BLaER1 treated with 17β-estradiol and CSF1 and Interleukin-3, amounts not matched to agents 10 nM and 100 nM (cell line): ENCODE measurements around the gene MAN1A1.
"Not testable (repeated sequence)": the region's sequence is repeated elsewhere in the genome, so short reads cannot be mapped to it uniquely, and the experiment has no call there.

Source experiments
- H3K27ac ChIP-seq, 11 experiments: shearing (Covaris generic); formaldehyde crosslinking; 2 replicates each; pipeline ENCODE4 v1.8.1; 2022
- H3K27me3 ChIP-seq, 11 experiments: shearing (Covaris generic); formaldehyde crosslinking; 2 replicates each; pipeline ENCODE4 v1.8.1; 2022
- H3K36me3 ChIP-seq, 11 experiments: shearing (Covaris generic); formaldehyde crosslinking; 2 replicates each; pipeline ENCODE4 v1.8.1; 2022
- H3K4me1 ChIP-seq, 10 experiments: shearing (Covaris generic); formaldehyde crosslinking; 2 replicates each; pipeline ENCODE4 v1.8.1; 2022
- H3K4me2 ChIP-seq, 11 experiments: shearing (Covaris generic); formaldehyde crosslinking; 2 replicates each; pipeline ENCODE4 v1.8.1; 2022
- H3K4me3 ChIP-seq, 10 experiments: shearing (Covaris generic); formaldehyde crosslinking; 2 replicates each; pipeline ENCODE4 v1.8.1; 2022
- H3K9ac ChIP-seq, 11 experiments: shearing (Covaris generic); formaldehyde crosslinking; 2 replicates each; pipeline ENCODE4 v1.8.1; 2022
- H3K9me3 ChIP-seq, 11 experiments: shearing (Covaris generic); formaldehyde crosslinking; replicated peaks in 1 of 11; 2 replicates each; pipeline ENCODE4 v1.8.1; 2022
- H4K20me1 ChIP-seq, 11 experiments: shearing (Covaris generic); formaldehyde crosslinking; 2 replicates each; pipeline ENCODE4 v1.8.1; 2022
- Cebpa-rat ChIP-seq, 11 experiments: shearing (Covaris generic); IDR thresholded peaks; 2 replicates each; pipeline ENCODE4 v1.8.1; 2022

The MAN1A1 gene

GRCh38 chr6:119349361-119350201, at the start of gene MAN1A1:
TSS of gene MAN1A1 (minus strand) at chr6:119349761. CDS start at chr6:119349065, 696 bp downstream.
- Histone ChIP-seq H3K27ac (peak within 1 kb of the TSS; percentile 74 to 93 (median 80)), H3K4me2 (peak within 1 kb of the TSS; percentile 93 to 100 (median 99)), H3K9me3 (no peaks in the 10 kb centered on the region), H3K4me3 (peak within 1 kb of the TSS; percentile 74 to 85 (median 82)), H3K36me3 (no peaks in the 10 kb centered on the region), H3K9ac (peak within 1 kb of the TSS; percentile 80 to 96 (median 86)), H4K20me1 (peaks cover 0 to 44% (median 24%) of the 10 kb centered on the region in 11 experiments; a peak in 14 of 22 replicates), H3K27me3 (peaks cover 62 to 86% (median 71%) of the 10 kb centered on the region in 11 experiments), H3K4me1 (peaks cover 18 to 37% (median 27%) of the 10 kb centered on the region in 10 experiments)
- no peak for TF ChIP-seq Cebpa-rat (IDR thresholded peaks at IDR 0.05)

DNA sequence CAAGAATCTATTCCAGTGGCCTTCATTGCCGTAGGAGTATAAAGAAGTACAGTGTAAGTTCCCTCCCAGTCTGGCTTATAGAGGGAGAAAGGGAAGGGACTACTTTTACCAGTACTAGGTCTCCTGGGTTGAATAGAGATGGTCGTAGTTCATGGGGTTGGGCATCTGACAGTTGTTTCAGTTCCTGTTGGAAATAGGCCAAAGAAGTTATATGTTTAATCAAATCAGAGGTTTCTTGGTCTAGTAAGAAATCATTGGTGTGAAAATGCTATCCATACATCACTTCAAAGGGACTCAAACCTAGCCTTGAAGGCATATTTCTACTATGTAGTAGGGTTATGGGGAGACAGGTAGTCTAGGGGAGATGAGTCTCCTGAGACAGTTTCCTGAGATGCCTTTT, 45.6 kb upstream of the MAN1A1 start:
- Histone ChIP-seq H3K27me3 (no peaks in the 10 kb centered on the region), H3K4me3 (no peak overlapping the region), H3K27ac (no peak overlapping the region), H3K36me3 (no peaks in the 10 kb centered on the region), H4K20me1 (no peaks in the 10 kb centered on the region), H3K4me1 (peaks cover 0 to 30% (median 19%) of the 10 kb centered on the region in 10 experiments; a peak in 13 of 20 replicates), H3K9ac (no peak overlapping the region), H3K4me2 (peak overlapping the region in 9 of 11 experiments; percentile 20 to 68 (median 45); a peak in 14 of 22 replicates), H3K9me3 (peaks cover 7 to 30% (median 23%) of the 10 kb centered on the region in 11 experiments; a peak in 21 of 22 replicates)
- no peak for TF ChIP-seq Cebpa-rat (IDR thresholded peaks at IDR 0.05)

- Histone ChIP-seq H3K4me2 (no peak overlapping the region), H3K4me3 (no peak overlapping the region), H3K9me3 (peaks cover 3 to 17% (median 10%) of the 10 kb centered on the region in 11 experiments; a peak in 17 of 22 replicates), H4K20me1 (no peaks in the 10 kb centered on the region), H3K27ac (no peak overlapping the region), H3K27me3 (no peaks in the 10 kb centered on the region), H3K9ac (no peak overlapping the region), H3K4me1 (peaks cover 0 to 17% (median 12%) of the 10 kb centered on the region in 10 experiments; a peak in 13 of 20 replicates), H3K36me3 (0 out of 22 replicates have a peak, but pooled peaks cover 0 to 4% (median 0%) of the 10 kb centered on the region in 11 experiments)
- no peak for TF ChIP-seq Cebpa-rat (IDR thresholded peaks at IDR 0.05)
These were observed 40.8 kb upstream of the MAN1A1 start for GRCh38 chr6:119390247-119390793.

- Histone ChIP-seq H3K9ac (no peak overlapping the region), H3K27me3 (no peaks in the 10 kb centered on the region), H4K20me1 (no peaks in the 10 kb centered on the region), H3K4me2 (no peak overlapping the region), H3K36me3 (0 out of 22 replicates have a peak, but pooled peaks cover 0 to 4% (median 0%) of the 10 kb centered on the region in 11 experiments), H3K4me3 (no peak overlapping the region), H3K9me3 (peaks cover 9 to 35% (median 15%) of the 10 kb centered on the region in 11 experiments; a peak in 19 of 22 replicates), H3K27ac (no peak overlapping the region), H3K4me1 (no peaks in the 10 kb centered on the region)
- no peak for TF ChIP-seq Cebpa-rat (IDR thresholded peaks at IDR 0.05)
These were observed 36.4 kb upstream of the MAN1A1 start for GRCh38 chr6:119385994-119386393.

GRCh38 chr6:119384444-119384843, 34.9 kb upstream of the MAN1A1 start:
- H4K20me1 ChIP-seq, result no peaks in the 10 kb centered on the region
- H3K27me3 ChIP-seq, result no peaks in the 10 kb centered on the region
- H3K27ac ChIP-seq, result no peak overlapping the region
- TF ChIP-seq Cebpa-rat (IDR thresholded peaks at IDR 0.05), result no peak
- no peak overlapping the region for H3K4me3 ChIP-seq
- H3K4me1 ChIP-seq, result no peaks in the 10 kb centered on the region
- H3K36me3 ChIP-seq, result 0 out of 22 replicates have a peak, but pooled peaks cover 0 to 4% (median 0%) of the 10 kb centered on the region in 11 experiments
- no peak overlapping the region for H3K4me2 ChIP-seq
- no peak overlapping the region for H3K9ac ChIP-seq
- peaks cover 16 to 50% (median 23%) of the 10 kb centered on the region in 11 experiments for H3K9me3 ChIP-seq

DNA sequence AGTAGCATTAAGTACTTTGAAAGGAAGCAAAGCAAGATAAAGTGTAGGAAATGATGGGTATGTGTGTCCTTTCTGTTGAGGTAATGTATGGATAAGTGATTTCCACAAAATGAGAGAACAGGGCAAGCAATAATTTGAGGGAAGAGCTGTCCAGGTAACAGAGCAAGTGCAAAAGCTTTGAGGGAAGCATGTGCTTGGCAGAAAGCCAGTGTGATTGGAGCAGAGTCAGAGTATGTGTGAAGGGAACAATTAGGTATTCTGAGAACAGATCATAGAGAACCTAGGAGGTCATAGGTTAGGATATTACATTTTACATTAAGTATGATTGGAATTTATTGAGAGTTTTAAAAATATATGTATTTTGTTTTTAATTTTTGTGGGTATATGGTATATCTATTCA, 30.2 kb upstream of the MAN1A1 start:
- Histone ChIP-seq H3K4me2 (no peak overlapping the region), H3K4me3 (no peak overlapping the region), H3K27me3 (no peaks in the 10 kb centered on the region), H3K36me3 (no peaks in the 10 kb centered on the region), H3K9ac (no peak overlapping the region), H3K9me3 (peaks cover 7 to 29% (median 13%) of the 10 kb centered on the region in 11 experiments; a peak in 16 of 22 replicates), H3K27ac (no peak overlapping the region), H4K20me1 (no peaks in the 10 kb centered on the region), H3K4me1 (no peaks in the 10 kb centered on the region)
- TF ChIP-seq Cebpa-rat (IDR thresholded peaks at IDR 0.05), result no peak

DNA sequence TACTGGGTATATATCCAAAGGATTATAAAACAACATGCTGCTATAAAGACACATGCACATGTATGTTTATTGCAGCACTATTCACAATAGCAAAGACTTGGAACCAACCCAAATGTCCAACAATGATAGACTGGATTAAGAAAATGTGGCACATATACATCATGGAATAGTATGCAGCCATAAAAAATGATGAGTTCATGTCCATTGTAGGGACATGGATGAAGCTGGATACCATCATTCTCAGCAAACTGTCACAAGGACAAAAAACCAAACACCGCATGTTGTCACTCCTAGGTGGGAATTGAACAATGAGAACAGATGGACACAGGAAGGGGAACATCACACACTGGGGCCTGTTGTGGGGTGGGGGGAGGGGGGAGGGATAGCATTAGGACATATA, 27.5 kb upstream of the MAN1A1 start:
- H3K36me3 ChIP-seq, H3K4me1 ChIP-seq, H3K9ac ChIP-seq, H3K27me3 ChIP-seq, H3K4me2 ChIP-seq, H4K20me1 ChIP-seq, H3K4me3 ChIP-seq, H3K27ac ChIP-seq: not testable (repeated sequence)
- peaks cover 7 to 23% (median 10%) of the 10 kb centered on the region in 11 experiments; a peak in 15 of 22 replicates for H3K9me3 ChIP-seq

DNA sequence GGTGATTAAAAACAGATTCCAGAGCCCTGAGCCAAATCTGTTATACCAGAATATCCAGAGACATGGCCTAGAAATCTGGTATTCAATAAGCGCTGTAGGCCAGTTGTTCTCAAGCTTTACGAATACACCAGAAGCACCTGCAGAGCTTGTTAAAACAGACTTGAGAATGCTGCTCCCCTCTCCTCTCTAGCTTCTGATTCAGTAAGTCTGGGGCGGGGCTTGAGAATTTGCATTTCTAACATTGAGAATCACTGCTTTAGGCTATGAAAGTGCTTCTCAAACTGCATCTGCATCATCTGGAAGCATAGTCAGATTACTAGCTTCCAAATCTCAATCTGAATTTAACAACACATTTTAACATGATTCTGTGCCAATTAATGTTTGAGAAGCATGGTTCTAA, 20.5 kb upstream of the MAN1A1 start:
- no peak overlapping the region for H3K27ac ChIP-seq
- H3K9ac ChIP-seq, result no peak overlapping the region
- TF ChIP-seq Cebpa-rat (IDR thresholded peaks at IDR 0.05), result no peak
- H4K20me1 ChIP-seq, result no peaks in the 10 kb centered on the region
- no peak overlapping the region for H3K4me3 ChIP-seq
- H3K27me3 ChIP-seq, result no peaks in the 10 kb centered on the region
- no peak overlapping the region for H3K4me2 ChIP-seq
- H3K36me3 ChIP-seq, result no peaks in the 10 kb centered on the region; a peak in 1 of 22 replicates
- H3K9me3 ChIP-seq, result peaks cover 0 to 9% (median 0%) of the 10 kb centered on the region in 11 experiments; a peak in 5 of 22 replicates
- H3K4me1 ChIP-seq, result no peaks in the 10 kb centered on the region

GRCh38 chr6:119368921-119369320, 19.4 kb upstream of the MAN1A1 start:
- no peaks in the 10 kb centered on the region; a peak in 1 of 22 replicates for H3K36me3 ChIP-seq
- no peak overlapping the region for H3K9ac ChIP-seq
- H3K27ac ChIP-seq, result no peak overlapping the region
- H3K27me3 ChIP-seq, result no peaks in the 10 kb centered on the region
- peaks cover 0 to 13% (median 0%) of the 10 kb centered on the region in 11 experiments; a peak in 5 of 22 replicates for H3K9me3 ChIP-seq
- no peaks in the 10 kb centered on the region for H4K20me1 ChIP-seq
- no peak for TF ChIP-seq Cebpa-rat (IDR thresholded peaks at IDR 0.05)
- no peak overlapping the region for H3K4me3 ChIP-seq
- no peak overlapping the region for H3K4me2 ChIP-seq
- H3K4me1 ChIP-seq, result peaks cover 0 to 5% (median 0%) of the 10 kb centered on the region in 10 experiments; a peak in 2 of 20 replicates
